Trophoblast cell (in vitro differentiated cells and primary cell): Measurements from ENCODE around the gene CALU.
A peak's percentile ranks its signal among the peaks of the same experiment; 100 is the strongest.

Experiments used
- DNase-seq, 2 donors: peaks; one replicate each; pipeline ENCODE4 v3.0.0-alpha.2; 2016
- H2AFZ ChIP-seq: 2 replicates; pipeline ENCODE4 v1.6.1; 2013; ENCODE audit warnings: low read length, moderate library complexity, mild to moderate bottlenecking; ENCODE audit not compliant: insufficient read depth, poor library complexity
- H2AK5ac ChIP-seq: 2 replicates; pipeline ENCODE4 v1.6.1; 2013; ENCODE audit warnings: mild to moderate bottlenecking, low read length
- H2BK120ac ChIP-seq: 2 replicates; pipeline ENCODE4 v1.6.1; 2013; ENCODE audit warnings: low read length, mild to moderate bottlenecking, moderate library complexity; ENCODE audit not compliant: insufficient read depth, poor library complexity
- H2BK12ac ChIP-seq: 2 replicates; pipeline ENCODE4 v1.6.1; 2013; ENCODE audit warnings: mild to moderate bottlenecking, low read length, moderate library complexity
- H2BK5ac ChIP-seq: 2 replicates; pipeline ENCODE4 v1.6.1; 2013; ENCODE audit warnings: low read length, low read depth, moderate library complexity, mild to moderate bottlenecking; ENCODE audit not compliant: poor library complexity
- H3K14ac ChIP-seq: 2 replicates; pipeline ENCODE4 v1.6.1; 2013; ENCODE audit warnings: mild to moderate bottlenecking, low read length
- H3K18ac ChIP-seq: 2 replicates; pipeline ENCODE4 v1.6.1; 2013; ENCODE audit warnings: mild to moderate bottlenecking, low read length
- H3K23ac ChIP-seq: 2 replicates; pipeline ENCODE4 v1.6.1; 2013; ENCODE audit warnings: low read length
- H3K27ac ChIP-seq: 2 replicates; pipeline ENCODE4 v1.5.1; 2013; ENCODE audit warnings: low read depth, mild to moderate bottlenecking, inconsistent platforms, low read length, moderate library complexity
- H3K27me3 ChIP-seq: 2 replicates; pipeline ENCODE4 v1.6.1; 2013; ENCODE audit warnings: inconsistent platforms, mild to moderate bottlenecking, low read length, moderate library complexity; ENCODE audit not compliant: insufficient read depth
- H3K36me3 ChIP-seq, 2 experiments: 1 replicate in 1 of 2; 2 replicates in 1 of 2; pipeline ENCODE4 v1.6.1; 2013; ENCODE audit warnings: low read length in 2 of 2, mild to moderate bottlenecking in 2 of 2, moderate library complexity in 1 of 2; ENCODE audit not compliant: insufficient read depth in 2 of 2, control insufficient read depth in 1 of 2
- H3K4ac ChIP-seq: 2 replicates; pipeline ENCODE4 v1.6.1; 2013; ENCODE audit warnings: low read depth, mild to moderate bottlenecking, low read length, moderate library complexity
- H3K4me1 ChIP-seq, 2 experiments: 1 replicate in 1 of 2; 2 replicates in 1 of 2; pipeline ENCODE4 v1.6.1; 2013; ENCODE audit warnings: low read length in 2 of 2, mild to moderate bottlenecking in 2 of 2, moderate library complexity in 1 of 2; ENCODE audit not compliant: insufficient read depth in 2 of 2, control insufficient read depth in 1 of 2
- H3K4me2 ChIP-seq: 2 replicates; pipeline ENCODE4 v1.6.1; 2013; ENCODE audit warnings: inconsistent platforms, mild to moderate bottlenecking, low read length, moderate library complexity
- H3K4me3 ChIP-seq: 2 replicates; pipeline ENCODE4 v1.5.1; 2013; ENCODE audit warnings: mild to moderate bottlenecking, low read depth, low read length, inconsistent platforms
- H3K79me1 ChIP-seq: one replicate; pipeline ENCODE4 v1.6.1; 2013; ENCODE audit warnings: low read length
- H3K79me2 ChIP-seq: 2 replicates; pipeline ENCODE4 v1.6.1; 2013; ENCODE audit warnings: low read length, mild to moderate bottlenecking; ENCODE audit not compliant: control insufficient read depth, insufficient read depth, poor library complexity
- H3K9ac ChIP-seq: 2 replicates; pipeline ENCODE4 v1.6.1; 2013; ENCODE audit warnings: mild to moderate bottlenecking, low read length
- H3K9me3 ChIP-seq: 2 replicates; pipeline ENCODE4 v1.6.1; 2013; ENCODE audit warnings: low read depth, mild to moderate bottlenecking, control low read depth, inconsistent platforms, low read length; ENCODE audit not compliant: insufficient read depth
- H4K12ac ChIP-seq: 2 replicates; pipeline ENCODE4 v1.6.1; 2013; ENCODE audit warnings: low read depth, mild to moderate bottlenecking, low read length, moderate library complexity
- H4K8ac ChIP-seq: 2 replicates; pipeline ENCODE4 v1.6.1; 2013; ENCODE audit warnings: low read depth, mild to moderate bottlenecking, low read length, moderate library complexity
- H4K91ac ChIP-seq: one replicate; pipeline ENCODE4 v1.6.1; 2013; ENCODE audit warnings: low read depth, mild to moderate bottlenecking, low read length, moderate library complexity
- WGBS: extraction: QIAGEN DNeasy Blood & Tissue Kit; methylation state at CpG from one replicate; pipeline ENCODE4 v1.1.7; 2013; ENCODE audit warnings: missing lambda C conversion rate; ENCODE audit not compliant: insufficient read length, insufficient coverage; ENCODE audit errors: extremely low coverage; 5-methylcytosine and 5-hydroxymethylcytosine counted together

Gene CALU

GRCh38 chr7:128701062-128701785 lies 37.9 kb upstream of the CALU start:
- Histone ChIP-seq H3K9ac (no peak overlapping the region), H2AK5ac (no peak overlapping the region), H3K23ac (no peak overlapping the region), H3K4me3 (no peak overlapping the region), H4K91ac (no peak overlapping the region), H3K27me3 (peaks cover 12% of the 10 kb centered on the region), H3K79me2 (no peaks in the 10 kb centered on the region), H3K18ac (no peak overlapping the region), H2BK120ac (no peak overlapping the region), H4K8ac (no peak overlapping the region), H3K14ac (no peak overlapping the region), H3K36me3 (no peaks in the 10 kb centered on the region), H3K4me1 (peaks cover 5 to 13% of the 10 kb centered on the region in 2 experiments), H2BK12ac (no peak overlapping the region), H3K4ac (no peak overlapping the region), H2BK5ac (no peak overlapping the region), H3K79me1 (no peaks in the 10 kb centered on the region), H2AFZ (no peak overlapping the region), H3K27ac (no peak overlapping the region), H4K12ac (no peak overlapping the region), H3K4me2 (no peak overlapping the region), H3K9me3 (peaks cover 2% of the 10 kb centered on the region)
- WGBS: no CpG with 5 or more reads among the region's 6 CpGs
- peak in 1 of 2 donors; percentile 25 for DNase-seq

GRCh38 chr7:128703609-128704241 lies 35.4 kb upstream of the CALU start:
- H3K18ac ChIP-seq: no peak overlapping the region
- no peaks in the 10 kb centered on the region for H3K36me3 ChIP-seq
- H3K79me2 ChIP-seq: no peaks in the 10 kb centered on the region
- no peak overlapping the region for H3K4ac ChIP-seq
- no peak for DNase-seq
- H3K4me2 ChIP-seq: no peak overlapping the region
- no peak overlapping the region for H3K23ac ChIP-seq
- H3K9me3 ChIP-seq: no peaks in the 10 kb centered on the region
- peaks cover 5 to 10% of the 10 kb centered on the region in 2 experiments for H3K4me1 ChIP-seq
- no peak overlapping the region for H4K8ac ChIP-seq
- no peak overlapping the region for H2BK5ac ChIP-seq
- no CpG with 5 or more reads among the region's 7 CpGs for whole genome bisulfite sequencing
- H2AFZ ChIP-seq: no peak overlapping the region
- H3K4me3 ChIP-seq: no peak overlapping the region
- H3K9ac ChIP-seq: no peak overlapping the region
- no peak overlapping the region for H4K12ac ChIP-seq
- no peak overlapping the region for H3K27ac ChIP-seq
- no peak overlapping the region for H2BK120ac ChIP-seq
- H3K27me3 ChIP-seq: no peaks in the 10 kb centered on the region
- no peaks in the 10 kb centered on the region for H3K79me1 ChIP-seq
- H2AK5ac ChIP-seq: no peak overlapping the region
- no peak overlapping the region for H3K14ac ChIP-seq
- H2BK12ac ChIP-seq: no peak overlapping the region
- no peak overlapping the region for H4K91ac ChIP-seq

- Histone ChIP-seq H3K27me3 (no peaks in the 10 kb centered on the region), H2AK5ac (no peak overlapping the region), H3K4me2 (no peak overlapping the region), H2AFZ (no peak overlapping the region), H3K4ac (no peak overlapping the region), H2BK12ac (no peak overlapping the region), H2BK5ac (no peak overlapping the region), H3K79me2 (no peaks in the 10 kb centered on the region), H3K9me3 (no peaks in the 10 kb centered on the region), H3K27ac (no peak overlapping the region), H2BK120ac (no peak overlapping the region), H4K91ac (no peak overlapping the region), H3K4me1 (peaks cover 5 to 10% of the 10 kb centered on the region in 2 experiments), H3K36me3 (no peaks in the 10 kb centered on the region), H3K23ac (no peak overlapping the region), H3K9ac (no peak overlapping the region), H4K8ac (no peak overlapping the region), H4K12ac (no peak overlapping the region), H3K4me3 (no peak overlapping the region), H3K14ac (no peak overlapping the region), H3K79me1 (no peaks in the 10 kb centered on the region), H3K18ac (no peak overlapping the region)
- WGBS: no CpG with 5 or more reads among the region's 3 CpGs
- DNase-seq: peak; percentile 67 to 86
These were observed 33.2 kb upstream of the CALU start for GRCh38 chr7:128705891-128706333.

DNA sequence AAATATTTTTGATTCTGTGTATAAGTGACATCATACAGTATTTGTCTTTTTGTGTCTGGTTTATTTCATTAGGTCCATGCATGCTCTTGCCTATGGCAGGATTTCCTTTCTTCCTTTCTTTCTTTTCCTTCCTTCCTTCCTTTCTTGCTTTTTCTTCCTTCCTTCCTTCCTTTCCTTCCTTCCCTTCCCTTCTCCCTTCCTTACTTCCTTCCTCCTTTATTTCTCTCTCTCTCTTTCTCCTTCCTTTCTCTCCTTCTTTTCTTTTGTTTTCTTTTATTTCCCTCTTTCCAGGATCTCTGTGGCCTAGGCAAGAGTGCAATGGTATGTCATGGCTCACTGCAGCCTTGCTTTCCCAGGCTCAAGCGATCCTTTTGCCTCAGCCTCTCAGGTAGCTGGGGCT lies 31.4 kb upstream of the CALU start:
- H3K9me3 ChIP-seq: no peaks in the 10 kb centered on the region
- H2BK5ac ChIP-seq: no peak overlapping the region
- H3K4me2 ChIP-seq: no peak overlapping the region
- no peak overlapping the region for H3K27ac ChIP-seq
- H3K79me1 ChIP-seq: no peaks in the 10 kb centered on the region
- H3K36me3 ChIP-seq: no peaks in the 10 kb centered on the region
- H2BK120ac ChIP-seq: no peak overlapping the region
- no peak overlapping the region for H3K9ac ChIP-seq
- no peaks in the 10 kb centered on the region for H3K27me3 ChIP-seq
- no peak overlapping the region for H4K12ac ChIP-seq
- H3K4me1 ChIP-seq: peaks cover 5 to 10% of the 10 kb centered on the region in 2 experiments
- H2AFZ ChIP-seq: no peak overlapping the region
- no peak overlapping the region for H2BK12ac ChIP-seq
- H4K8ac ChIP-seq: no peak overlapping the region
- H2AK5ac ChIP-seq: no peak overlapping the region
- WGBS: no CpG with 5 or more reads among the region's 1 CpG
- H3K4me3 ChIP-seq: no peak overlapping the region
- H3K4ac ChIP-seq: no peak overlapping the region
- DNase-seq: no peak
- H4K91ac ChIP-seq: no peak overlapping the region
- no peaks in the 10 kb centered on the region for H3K79me2 ChIP-seq
- H3K23ac ChIP-seq: no peak overlapping the region
- H3K18ac ChIP-seq: no peak overlapping the region
- no peak overlapping the region for H3K14ac ChIP-seq
